HL-60 (cell line): Measurements from ENCODE around the gene FBXW7.
"Not testable (repeated sequence)": the region's sequence is repeated elsewhere in the genome, so short reads cannot be mapped to it uniquely, and the experiment has no call there.

Experiments
- DNase-seq, 2 experiments: peaks; one replicate each; pipeline ENCODE4 v3.0.0-alpha.2; 2010 to 2020; ENCODE audit warnings: low read depth in 1 of 2, low spot score in 1 of 2
- H3K27ac ChIP-seq: fragments of 250-450 bp; sonication (Bioruptor Pico); replicated peaks from 2 replicates; pipeline ENCODE4 v1.5.1; 2020; ENCODE audit warnings: mild to moderate bottlenecking, moderate library complexity
- H3K27me3 ChIP-seq: fragments of 250-450 bp; sonication (Bioruptor Pico); 2 replicates; pipeline ENCODE4 v1.5.1; 2021; ENCODE audit warnings: mild to moderate bottlenecking, moderate library complexity; ENCODE audit not compliant: insufficient read depth, poor library complexity, severe bottlenecking
- H3K4me3 ChIP-seq: replicated peaks from 2 replicates; pipeline ENCODE4 v1.5.1; 2011; ENCODE audit warnings: mild to moderate bottlenecking, control low read depth, low read length; ENCODE audit not compliant: insufficient read depth
- CTCF ChIP-seq: IDR thresholded peaks from one replicate; pipeline ENCODE4 v1.5.1; 2011; ENCODE audit warnings: low read length, control low read depth, inconsistent platforms; ENCODE audit not compliant: insufficient read depth
- GABPA ChIP-seq: IDR thresholded peaks from 2 replicates; pipeline ENCODE4 v1.6.1; 2012; ENCODE audit warnings: low read depth
- POLR2AphosphoS5 ChIP-seq: IDR thresholded peaks from 2 replicates; pipeline ENCODE4 v1.6.1; 2012; ENCODE audit warnings: low read depth
- REST ChIP-seq: IDR thresholded peaks from 2 replicates; pipeline ENCODE4 v1.6.1; 2012; ENCODE audit warnings: low read depth; ENCODE audit not compliant: insufficient replicate concordance
- SPI1 ChIP-seq: IDR thresholded peaks from 2 replicates; pipeline ENCODE4 v1.6.1; 2012; ENCODE audit warnings: low read depth, mild to moderate bottlenecking, borderline replicate concordance

FBXW7 gene

GRCh38 chr4:152545088-152545487 is 9.2 kb upstream of the FBXW7 start:
- Histone ChIP-seq H3K27ac (no peak overlapping the region), H3K27me3 (no peaks in the 10 kb centered on the region), H3K4me3 (no peak overlapping the region)
- no peak for DNase-seq
- TF ChIP-seq REST (no peak), SPI1 (no peak)

DNA sequence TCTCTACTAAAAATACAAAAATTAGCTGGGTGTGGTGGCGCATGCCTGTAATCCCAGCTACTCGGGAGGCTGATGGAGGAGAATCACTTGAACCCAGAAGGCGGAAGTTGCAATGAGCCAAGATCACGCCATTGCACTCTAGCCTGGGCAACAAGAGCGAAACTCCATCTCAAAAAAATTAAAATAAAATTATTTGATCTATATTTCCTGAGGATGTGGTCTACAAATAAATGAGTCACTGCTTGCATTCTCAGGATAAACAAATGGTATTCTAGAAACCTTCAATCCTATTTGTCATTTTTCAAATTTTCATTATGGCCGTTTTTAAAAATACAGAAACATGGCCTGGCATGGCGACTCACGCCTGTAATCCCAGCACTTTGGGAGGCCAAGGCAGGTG is 8.6 kb upstream of the FBXW7 start:
- not testable (repeated sequence) for H3K27ac ChIP-seq, H3K4me3 ChIP-seq, H3K27me3 ChIP-seq, DNase-seq

DNA sequence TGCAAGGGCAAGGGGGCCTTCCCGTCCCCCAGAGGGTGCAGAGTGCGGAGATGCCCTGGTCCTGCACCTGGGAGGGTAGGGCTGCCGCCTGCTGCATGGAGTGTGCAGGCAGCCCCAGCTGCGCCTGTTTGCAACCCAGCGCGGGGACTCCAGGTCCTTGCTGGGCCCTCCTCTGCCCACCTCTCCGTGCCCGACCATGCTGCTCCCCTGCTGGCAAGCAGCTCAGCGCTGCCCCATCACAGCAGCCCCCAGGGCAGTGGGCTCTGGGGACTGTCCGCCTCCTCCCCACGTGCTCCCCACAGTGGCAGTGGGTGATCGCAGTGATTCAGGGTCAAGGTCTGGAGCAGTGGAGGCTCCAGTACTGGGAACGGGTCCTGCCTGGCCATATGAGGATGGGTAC is 5.0 kb upstream of the FBXW7 start:
- Histone ChIP-seq H3K4me3 (no peak overlapping the region), H3K27me3 (no peaks in the 10 kb centered on the region), H3K27ac (no peak overlapping the region)
- TF ChIP-seq REST (no peak), GABPA (no peak), POLR2AphosphoS5 (no peak), SPI1 (no peak), CTCF (no peak)
- DNase-seq = no peak

DNA sequence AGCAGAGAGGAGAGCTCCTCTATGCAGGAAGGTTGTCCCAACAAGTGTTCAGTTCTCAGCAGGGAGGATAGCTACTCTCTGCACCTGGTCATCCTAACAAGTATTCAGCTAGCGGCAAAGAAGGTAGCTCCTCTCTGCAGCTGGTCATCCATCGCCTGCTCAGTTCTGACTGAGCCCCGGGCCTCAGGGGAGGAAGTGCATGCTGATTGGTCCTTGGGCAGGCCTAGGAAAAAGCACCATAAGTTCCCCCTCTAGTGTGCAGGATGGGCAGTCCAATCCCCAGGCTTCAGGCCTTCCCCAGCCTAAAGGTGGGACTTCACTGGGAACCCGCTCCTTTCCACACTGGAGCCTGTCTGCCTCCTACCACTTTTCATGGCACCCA is 4.4 kb upstream of the FBXW7 start:
- Histone ChIP-seq H3K27ac (no peak overlapping the region), H3K4me3 (no peak overlapping the region), H3K27me3 (no peaks in the 10 kb centered on the region)
- DNase-seq = no peak
- TF ChIP-seq REST (no peak), CTCF (no peak), SPI1 (no peak), GABPA (no peak), POLR2AphosphoS5 (no peak)
